SK-N-MC (cell line): ENCODE results near the gene RBM45.

ENCODE experiments used
- EZH2 ChIP-seq: fragments of 200-600 bp; sonication (generic); IDR thresholded peaks from one replicate; pipeline ENCODE4 v1.6.1; 2017; ENCODE audit warnings: antibody characterized with exemption
- FOXP2 ChIP-seq: optimal IDR thresholded peaks from 2 replicates; pipeline ENCODE3; 2011; ENCODE audit warnings: mild to moderate bottlenecking, moderate library complexity; ENCODE audit not compliant: insufficient read depth; ENCODE audit errors: extremely low read length, control extremely low read depth
- POLR2AphosphoS5 ChIP-seq: IDR thresholded peaks from 2 replicates; pipeline ENCODE4 v1.6.1; 2012; ENCODE audit warnings: mild to moderate bottlenecking, low read depth, low read length, borderline replicate concordance

GRCh38 chr2:178143481-178143880, 31.2 kb downstream of the RBM45 start:
- no peak for TF ChIP-seq POLR2AphosphoS5
- no peak for TF ChIP-seq FOXP2
- no peak for TF ChIP-seq EZH2
